Fibroblast of skin of back (primary cell): ENCODE results near the gene CAMK2D.

Experiments
- DNase-seq: peaks from one replicate; pipeline ENCODE4 v3.0.0-alpha.2; 2013

CAMK2D gene

DNA sequence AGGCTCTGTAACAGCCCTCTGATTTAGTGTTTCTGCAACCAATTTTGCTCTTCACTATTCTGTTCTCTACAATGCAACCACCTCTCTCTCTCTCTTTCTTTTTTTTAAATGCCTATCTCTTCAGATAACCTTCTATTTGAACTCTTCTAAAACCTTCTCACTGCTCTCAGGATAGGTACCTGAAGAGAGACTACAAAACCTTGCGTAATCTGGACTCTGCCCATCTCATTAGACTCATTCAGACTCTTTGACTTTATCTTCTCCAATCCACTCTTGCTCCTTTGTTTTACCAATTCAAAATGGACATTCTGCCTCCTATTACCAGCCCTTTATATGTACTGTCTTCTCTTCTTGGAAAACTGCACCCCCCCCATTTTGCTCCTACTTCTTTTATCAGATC, 291.6 kb downstream of the CAMK2D start:
- DNase-seq, result no peak

DNA sequence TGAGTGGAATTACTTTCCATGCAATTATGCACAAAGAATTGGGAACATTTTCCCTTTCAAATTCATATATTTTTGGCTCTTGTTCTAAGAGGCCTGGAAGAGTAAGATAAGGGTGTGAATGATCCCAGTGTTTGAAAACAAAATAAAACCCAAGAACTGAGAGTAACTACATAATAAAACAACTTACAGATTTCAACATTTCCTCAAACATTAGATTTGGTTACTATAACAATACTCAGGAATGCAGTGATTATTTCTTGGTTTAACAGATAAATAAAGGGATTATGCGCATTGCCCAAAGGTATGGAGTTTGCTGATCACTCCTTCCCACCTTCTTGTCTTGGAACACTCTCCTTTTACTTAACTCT, 292.5 kb downstream of the CAMK2D start:
- DNase-seq, result peak; percentile 19

DNA sequence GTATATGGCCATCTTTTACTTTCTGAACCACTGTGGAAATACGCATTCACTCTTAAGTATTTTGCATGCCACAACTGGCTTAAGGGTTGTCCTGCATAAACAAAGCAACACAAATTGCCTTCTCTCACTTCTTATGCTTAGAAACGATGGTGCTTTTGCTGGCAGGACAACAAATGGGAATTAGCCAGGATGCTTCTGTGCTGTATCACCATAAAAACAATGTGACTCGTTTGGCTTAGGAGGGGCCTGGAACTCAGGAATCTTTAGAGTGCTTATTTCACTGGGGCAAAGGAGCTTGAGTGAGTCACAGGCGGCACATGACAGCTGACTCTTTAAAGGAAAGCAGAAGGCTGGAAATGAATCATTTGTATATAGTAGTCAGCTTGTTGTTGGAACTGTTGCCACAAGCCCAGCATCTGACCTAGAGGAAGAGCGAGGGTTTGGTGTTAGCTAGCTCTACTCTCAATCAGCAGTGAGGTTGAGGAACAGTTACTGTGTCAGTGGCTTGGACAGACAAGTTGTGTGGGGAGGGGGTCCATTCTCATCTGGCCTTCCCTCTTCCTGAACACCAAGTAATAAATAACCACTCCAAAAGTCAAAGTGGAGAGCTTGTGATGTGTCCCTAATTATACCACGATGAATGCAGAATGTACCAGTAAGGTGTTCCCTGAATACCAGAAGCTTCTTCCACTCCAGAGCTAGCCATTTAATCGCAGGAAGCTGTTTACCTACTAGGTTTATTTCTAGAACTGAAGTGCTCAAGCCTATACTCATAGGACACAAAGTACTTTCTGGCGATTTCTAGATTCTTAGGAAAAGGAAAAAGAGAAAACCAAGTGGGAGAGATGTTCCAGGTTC, 293.1 kb downstream of the CAMK2D start:
- DNase-seq, result peak; percentile 100

DNA sequence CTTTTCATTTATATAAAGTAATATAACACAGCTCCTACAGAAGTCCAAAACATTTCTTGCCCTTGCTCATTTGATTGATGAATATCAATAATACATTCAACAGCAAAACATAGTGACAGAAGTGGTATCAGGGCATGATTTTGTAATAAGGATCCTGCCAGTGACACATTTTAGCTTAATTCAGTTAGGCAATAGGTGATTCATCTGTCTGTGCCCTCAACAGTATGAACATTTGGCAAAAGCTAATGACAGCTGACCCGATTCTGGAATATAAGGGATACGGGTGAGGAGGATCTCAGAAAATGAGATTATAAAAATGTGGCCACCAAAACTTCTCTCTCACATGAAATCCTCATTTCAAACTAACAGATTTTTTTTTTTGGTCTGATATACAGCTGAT, 294.0 kb downstream of the CAMK2D start:
- peak; percentile 66 for DNase-seq

DNA sequence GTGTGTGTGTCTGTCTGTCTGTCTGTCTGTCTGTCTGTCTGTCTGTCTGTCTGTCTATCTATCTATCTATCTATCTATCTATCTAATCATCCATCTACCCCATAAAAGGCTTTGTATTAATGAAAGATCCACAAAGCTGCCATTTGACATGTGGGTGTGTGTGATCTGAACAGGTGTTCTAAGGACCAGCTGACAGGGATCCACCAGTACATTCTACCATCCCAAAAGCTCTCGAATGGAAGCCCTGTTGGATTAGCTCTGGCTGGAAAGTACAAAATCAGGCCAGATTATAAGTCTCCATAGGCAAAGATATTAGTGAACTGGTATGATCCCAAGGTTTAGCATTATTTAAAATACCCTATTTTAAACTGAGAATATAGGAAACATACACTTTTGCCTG, 299.3 kb downstream of the CAMK2D start:
- no peak for DNase-seq

DNA sequence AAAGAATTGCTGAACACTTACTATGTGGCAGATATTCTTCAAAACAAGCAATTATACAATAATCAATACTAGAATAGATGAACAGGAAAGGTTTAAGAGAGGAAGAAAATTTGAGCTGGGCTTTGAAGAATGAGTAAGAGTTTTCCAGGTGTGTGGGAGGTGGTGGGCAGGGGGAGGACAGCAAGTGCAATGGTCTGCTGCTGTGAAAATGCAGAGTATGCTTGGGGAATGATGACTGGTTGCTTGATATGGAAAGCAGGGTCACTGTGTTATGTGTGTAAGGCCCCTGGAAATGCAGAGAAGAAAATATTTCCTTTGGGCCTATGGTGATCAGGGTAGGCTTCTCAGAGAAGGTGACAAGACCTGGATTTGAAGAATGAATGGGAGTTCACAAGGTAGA, 300.3 kb downstream of the CAMK2D start:
- no peak for DNase-seq

DNA sequence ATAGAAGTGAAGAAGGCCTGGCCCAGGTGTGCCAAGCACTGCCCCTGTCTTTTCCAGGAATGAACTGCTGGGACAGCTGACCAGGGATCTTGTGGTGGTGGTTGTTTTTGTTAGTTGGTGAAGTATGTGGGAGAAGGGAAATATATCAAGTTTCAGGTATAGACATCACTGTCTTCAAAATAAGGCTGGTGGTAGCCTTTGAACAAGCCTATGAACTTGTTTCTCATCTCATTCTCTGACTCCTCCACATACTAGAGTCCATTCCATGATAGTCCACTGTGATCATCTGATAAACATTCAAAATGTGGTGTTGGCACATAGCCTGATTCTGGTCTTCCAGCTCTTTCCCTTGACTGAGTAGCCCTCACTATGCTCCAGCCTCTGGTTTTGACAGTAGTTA, 303.7 kb downstream of the CAMK2D start:
- peak; percentile 48 for DNase-seq

DNA sequence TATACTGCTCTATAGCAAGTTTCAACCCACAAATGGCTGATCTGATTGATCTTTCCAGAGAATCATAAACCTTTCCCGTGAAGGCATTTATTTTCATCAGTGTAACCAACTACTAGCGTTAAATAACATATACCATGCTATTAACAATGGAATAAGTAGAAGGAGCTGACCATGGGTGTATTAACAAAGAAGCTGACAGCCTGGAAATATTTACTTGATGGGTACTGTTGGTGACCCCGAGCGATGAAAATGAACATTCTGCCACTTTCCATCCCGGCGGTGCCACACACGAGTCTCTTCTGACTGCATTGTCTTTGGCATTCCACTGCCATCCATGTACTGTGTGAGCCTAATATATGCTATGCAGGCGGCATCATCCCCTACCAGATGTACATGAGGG, 304.4 kb downstream of the CAMK2D start:
- DNase-seq, result no peak

DNA sequence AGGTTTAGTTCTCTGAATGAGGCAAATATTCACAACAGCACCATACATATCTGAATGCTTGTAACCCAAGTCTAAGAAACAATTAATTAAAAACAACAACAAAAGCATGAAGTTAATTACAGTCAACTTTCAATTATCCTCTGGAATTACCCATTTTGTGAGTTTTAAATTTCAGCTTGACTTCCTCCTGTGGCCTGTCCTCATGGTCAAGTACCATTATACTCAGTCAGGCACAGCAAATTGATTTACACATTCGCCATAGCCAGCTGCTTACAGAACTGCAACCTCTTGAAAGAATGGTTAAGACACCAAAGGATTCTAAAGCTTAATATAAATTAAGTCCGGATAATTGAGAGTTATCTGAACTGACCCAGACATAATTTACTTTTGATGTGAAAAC, 306.5 kb downstream of the CAMK2D start:
- DNase-seq, result no peak

DNA sequence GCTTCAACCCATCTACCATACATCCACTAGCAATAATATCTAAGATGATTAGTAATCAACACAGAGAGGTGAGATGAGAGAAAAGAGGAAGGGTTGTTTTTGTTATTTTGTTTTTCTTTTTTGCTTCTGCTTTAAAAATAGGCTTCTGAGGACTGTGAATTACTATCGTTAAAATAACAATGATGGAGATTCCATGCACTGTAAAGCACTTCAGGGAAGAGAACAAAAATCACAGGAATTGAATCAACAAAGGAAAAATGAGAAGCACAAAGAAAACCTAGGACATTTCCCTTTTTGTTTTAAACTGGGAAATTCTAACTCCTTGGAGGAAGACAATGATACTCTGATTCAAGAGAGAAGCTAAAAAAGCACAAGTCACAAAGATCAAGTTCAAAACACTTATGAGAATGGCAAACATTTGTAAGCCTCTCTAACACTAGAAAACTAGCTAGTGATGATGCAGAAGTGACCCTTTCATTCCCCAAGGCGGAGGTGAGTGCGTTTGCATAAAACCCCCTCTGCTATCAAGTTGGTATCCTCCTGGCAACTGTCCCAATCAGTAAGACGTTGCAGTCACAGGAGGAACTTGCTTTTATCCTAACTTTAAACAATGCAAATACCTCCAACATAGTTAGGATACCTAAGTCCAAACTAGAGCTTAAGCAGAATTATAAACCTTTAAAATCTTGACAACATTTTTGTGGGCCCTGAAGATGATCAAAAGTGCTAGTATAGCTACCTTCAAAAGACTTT, 308.5 kb downstream of the CAMK2D start:
- peak; percentile 59 for DNase-seq

DNA sequence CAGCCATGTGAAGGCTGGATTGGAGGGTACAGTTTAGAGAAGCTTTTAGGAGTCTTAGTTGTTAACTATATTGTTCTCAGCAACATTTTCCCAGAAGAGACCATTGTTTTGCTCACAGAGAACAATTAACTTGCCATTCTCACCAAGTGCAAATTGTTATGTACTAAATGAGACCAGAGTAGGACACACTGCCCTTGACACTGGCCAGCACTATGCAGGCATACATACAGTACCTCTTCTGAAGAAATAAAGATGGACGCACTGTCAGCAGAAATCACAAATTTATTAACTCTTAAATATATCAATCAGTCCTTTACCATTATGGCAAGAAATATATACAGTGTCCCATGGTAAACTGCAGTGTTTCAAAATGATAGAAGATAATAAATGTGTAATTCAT, 309.4 kb downstream of the CAMK2D start:
- no peak for DNase-seq

DNA sequence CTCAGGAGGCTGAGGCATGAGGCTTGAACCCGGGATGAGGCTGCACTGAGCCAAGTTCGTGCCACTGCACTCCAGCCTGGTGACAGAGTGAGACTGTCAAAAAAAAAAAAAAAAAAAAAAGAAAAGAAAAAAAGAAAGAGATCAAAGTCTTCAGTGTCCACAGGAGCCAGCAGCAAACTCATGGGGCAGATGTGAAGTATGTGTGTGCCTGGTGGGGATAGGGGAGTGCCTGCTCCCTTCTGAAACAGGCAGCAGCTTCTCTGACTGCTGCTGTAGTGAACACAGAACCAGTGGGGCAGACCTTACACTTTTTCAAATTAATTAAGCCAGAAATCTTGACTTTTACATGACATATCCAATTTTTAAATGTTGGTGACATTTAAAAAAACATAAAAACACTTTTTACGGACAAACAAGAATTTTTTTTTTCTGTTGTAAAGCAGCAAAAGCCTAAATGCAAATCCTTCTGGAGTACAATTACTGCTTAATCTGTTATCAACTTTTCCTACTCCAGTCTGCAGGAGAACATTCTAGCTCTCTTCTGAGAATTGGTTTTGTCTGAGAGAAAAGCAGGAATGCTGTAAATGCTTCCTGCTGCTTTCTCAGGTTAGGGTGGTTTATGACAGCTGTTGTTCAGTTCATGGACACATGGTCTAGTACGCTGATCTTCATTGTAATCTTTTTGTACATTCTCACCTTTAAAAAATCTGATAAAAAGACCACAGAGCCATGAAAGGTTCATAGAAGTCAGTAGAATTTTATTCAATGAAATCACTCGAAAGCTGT, 311.1 kb downstream of the CAMK2D start:
- no peak for DNase-seq

DNA sequence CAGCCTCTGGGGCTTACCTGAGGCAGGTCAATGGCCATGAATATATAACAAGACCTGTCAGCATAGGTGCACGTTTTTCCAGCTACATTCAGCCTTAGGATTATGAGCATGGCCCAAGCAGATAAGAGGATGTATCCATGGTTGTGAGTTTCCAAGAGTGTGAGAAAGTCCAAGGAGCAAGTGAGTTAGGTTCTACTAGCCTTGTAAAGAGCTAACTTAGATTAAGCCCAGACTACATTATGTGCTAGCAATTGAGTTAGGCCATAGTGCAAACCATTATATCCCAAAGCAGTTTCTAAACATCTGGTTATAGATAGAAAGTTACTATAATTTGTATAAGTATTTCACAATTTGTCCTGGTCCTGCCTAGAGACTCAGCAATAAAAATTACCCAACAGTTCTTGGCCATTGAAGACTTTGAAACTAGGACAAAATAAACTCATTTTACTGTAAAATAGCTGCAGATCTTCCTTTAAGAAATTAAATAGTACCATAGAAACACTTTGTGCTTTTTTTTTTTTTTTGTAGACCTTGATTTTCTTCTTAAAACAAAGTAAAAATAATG, 312.0 kb downstream of the CAMK2D start:
- no peak for DNase-seq

DNA sequence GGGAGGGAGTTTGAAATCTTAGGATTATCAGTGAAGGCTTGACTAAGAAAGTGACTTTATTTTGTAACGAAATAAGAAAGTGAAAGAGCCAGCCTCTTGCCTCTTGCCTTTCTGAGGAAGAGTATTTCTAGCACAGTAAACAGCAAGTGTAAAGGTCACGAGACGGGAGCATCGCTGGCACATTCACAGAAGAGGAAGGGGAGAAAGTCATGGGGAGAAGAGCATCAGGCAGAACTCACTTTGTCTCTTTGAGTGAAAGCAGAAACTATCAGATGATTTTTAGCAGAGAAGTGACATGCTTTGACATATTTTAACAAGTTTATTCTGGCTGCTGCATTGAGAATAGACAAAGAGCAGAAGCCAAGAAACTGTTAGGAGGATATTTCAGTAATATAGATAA, 313.8 kb downstream of the CAMK2D start:
- no peak for DNase-seq

DNA sequence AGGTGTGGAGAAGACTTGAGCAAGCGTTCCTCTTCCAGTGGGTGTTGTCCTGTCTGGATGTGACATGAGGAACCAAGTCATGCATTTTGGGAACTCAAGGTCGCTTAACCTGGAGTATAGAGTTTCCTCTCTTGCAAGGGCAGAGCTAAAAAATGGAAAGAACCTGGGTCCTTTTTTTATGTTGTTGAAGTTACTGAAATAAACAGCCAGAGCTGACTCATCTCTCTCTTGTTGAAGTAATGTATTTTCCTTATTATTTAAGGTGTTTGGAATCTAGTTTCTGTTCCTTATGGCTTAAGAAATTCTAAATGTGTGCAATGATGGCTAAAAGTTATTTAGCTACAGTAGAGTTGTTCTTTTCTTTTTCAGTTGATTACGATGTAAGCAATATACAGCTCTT, 314.5 kb downstream of the CAMK2D start:
- no peak for DNase-seq

DNA sequence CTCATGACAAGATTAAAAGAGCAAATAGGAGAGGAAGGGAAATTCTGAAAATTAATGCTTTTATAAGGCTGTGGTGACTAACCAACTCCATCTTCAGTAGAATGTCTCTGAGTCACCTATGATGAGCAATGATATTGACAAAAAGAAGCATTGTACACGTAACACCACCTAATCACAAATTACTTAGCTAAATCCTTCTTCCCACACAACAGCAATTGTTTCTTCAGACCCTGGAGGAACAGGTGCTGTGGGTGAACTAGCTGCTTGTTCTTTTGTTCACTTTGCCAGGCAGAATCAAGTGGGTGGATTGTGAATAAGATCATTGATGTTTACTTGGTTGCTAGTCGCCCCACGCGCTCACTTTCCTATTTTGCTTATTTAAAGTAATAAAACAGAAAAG, 315.5 kb downstream of the CAMK2D start:
- DNase-seq, result peak; percentile 85

DNA sequence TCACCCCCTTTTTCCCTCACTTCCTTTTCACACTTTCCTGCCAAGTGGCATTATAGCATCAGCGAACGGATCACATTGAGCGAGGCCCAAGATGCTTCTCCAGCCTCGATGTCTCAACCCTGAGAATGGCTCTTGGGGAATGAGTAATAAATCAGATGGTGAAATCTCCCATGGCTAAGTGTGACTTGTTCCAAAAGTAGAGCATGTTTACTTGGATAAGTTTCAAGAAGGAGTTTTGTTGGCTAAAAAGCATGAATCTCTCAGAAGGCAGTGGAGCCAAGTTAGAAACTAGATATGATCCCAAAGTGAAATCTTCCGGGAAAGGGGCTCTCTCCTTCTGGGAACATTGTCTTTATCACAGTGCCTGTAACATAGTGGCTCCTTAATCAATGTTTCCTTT, 316.3 kb downstream of the CAMK2D start:
- DNase-seq, result peak; percentile 95

DNA sequence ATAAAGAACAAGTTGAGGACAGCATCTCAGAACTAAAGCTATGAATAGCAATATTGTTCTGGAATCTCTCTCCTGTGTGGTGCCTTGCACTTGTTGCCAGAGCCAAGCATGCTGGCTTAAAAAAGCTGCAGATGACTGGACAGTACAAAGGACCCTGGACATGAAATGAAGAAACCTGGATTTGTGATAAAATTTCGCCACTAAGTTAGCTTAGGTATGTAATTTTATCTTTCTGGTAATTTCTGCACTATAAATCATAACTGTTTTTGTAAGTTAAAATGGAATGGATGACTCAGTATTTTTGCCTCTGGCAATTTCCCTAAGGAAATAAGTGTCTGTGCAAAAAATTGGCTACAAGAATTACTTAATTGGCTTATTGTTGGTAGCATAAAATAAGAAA, 317.2 kb downstream of the CAMK2D start:
- DNase-seq, result peak; percentile 88

DNA sequence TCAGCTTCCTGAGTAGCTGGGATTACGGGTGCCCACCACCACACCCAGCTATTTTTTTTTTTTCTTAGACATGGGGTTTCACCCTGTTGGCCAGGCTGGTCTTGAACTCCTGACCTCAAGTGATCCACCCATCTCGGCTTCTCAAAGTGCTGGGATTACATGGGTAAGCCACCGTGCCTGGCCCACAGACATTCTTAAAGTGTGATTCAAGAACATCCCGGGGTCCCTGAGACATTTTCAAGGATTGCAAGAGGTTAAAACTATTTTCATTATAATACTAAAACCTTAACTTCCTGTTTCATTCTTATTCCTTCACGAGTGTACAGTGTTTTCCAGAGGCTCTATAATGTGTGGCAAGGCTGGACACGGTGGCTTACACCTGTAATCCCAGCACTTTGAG, 318.7 kb downstream of the CAMK2D start:
- DNase-seq, result peak; percentile 75

DNA sequence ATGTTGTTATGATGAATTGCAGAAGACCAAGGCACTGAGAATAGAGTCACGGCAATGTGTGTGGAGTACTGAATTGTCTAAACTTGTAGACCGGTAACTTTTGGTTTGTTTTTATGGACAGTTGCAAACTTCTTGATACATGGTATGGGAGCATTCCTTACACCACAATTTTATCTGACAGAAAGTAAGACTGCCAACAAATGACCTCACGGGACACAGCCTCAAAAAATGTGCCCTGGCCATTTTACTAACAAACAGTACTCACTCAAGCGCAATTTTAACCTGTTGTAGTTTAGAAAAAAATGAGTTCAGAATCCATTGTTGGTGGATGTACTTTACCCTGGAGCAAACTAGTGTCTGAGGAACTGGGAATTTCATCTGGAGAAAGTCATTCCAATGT, 321.2 kb downstream of the CAMK2D start:
- DNase-seq, result peak; percentile 35

DNA sequence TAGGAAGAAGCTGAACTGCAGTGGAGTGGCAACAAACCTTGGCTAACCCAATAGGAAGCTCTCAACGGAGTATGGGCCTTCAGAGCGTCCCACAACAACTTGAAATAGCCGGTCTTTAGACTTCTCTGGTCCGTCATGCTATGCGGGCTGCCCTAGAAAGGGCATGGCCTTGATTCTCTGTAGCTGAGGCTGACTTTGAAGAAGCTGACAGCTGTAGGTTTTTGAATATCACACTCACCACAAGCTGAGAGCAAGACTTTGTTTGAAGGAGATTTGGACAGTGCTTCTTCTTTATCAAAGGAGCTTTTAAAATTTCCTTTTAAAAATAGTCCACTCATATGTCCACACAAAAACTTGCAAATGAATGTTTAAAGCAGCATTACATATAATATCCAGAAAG, 322.9 kb downstream of the CAMK2D start:
- no peak for DNase-seq

DNA sequence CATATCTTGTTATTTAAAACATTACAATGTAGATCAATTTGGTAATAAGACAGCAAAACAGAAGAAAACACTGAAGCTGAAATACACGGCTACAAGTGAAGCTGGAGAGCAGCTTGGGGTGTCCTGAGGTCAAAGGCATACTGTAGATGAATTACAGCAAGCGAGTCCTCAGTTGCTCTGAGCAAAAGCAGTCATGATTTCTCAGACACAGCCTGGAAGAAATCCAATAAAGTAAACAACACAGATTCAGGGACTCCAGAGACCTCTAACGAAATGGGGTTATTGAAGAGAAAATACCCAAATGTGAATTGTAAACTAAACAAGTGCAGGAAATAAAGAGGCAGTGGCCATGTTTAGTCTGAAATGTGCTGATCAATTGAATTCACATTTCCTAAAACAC, 324.4 kb downstream of the CAMK2D start:
- DNase-seq, result no peak

DNA sequence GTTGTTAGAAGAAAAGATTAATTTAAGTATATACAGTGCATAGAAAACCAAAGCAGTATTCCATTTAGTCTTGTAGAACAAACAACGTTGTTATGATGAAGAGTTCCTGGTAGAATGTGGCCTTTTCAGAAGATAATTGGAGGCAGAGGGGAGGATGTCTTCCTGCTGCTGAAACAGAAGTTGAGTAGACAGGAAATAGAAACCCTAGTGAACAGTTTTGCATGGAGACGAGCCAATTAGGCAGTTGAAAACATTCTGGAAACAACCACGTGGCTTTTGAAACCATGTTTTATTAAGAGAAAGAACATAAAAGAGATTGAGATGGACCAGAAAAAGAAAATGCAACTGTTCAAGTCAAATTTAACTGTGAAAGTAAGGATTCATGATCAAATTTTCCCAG, 325.2 kb downstream of the CAMK2D start:
- peak; percentile 86 for DNase-seq
